HG02973 (cell line): ENCODE measurements around the gene PLAAT2.
"Not testable (repeated sequence)": the region's sequence is repeated elsewhere in the genome, so short reads cannot be mapped to it uniquely, and the experiment has no call there.

Experiments used
- ATAC-seq: cut with Tn5 transposase; IDR thresholded peaks from one replicate; pipeline ENCODE4 v1.9.1; 2021; ENCODE audit warnings: moderate library complexity; ENCODE audit not compliant: unreplicated experiment

The PLAAT2 gene

DNA sequence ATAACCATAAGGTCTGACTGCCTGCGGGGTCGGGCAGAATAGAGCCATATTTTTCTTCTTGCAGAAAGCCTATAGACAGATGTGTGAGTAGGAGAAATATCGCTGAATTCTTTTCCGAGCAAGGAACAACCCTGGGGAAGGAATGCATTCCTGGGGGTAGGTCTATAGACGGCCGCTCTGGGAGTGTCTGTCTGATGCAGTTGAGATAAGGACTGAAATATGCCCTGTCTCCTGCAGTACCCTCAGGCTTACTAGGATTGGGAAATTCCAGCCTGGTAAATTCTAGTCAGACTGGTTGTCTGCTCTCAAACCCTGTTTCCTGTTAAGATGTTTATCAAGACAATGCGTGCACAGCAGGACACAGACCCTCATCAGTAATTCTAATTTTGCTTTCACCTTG, 18.0 kb upstream of the PLAAT2 start:
- not testable (repeated sequence) for ATAC-seq

DNA sequence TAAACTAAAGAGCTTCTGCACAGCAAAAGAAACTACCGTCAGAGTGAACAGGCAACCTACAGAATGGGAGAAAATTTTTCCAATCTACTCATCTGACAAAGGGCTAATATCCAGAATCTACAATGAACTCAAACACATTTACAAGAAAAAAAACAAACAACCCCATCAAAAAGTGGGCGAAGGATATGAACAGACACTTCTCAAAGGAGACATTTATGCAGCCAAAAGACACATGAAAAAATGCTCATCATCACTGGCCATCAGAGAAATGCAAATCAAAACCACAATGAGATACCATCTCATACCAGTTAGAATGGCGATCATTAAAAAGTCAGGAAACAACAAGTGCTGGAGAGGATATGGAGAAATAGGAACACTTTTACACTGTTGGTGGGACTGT, 15.7 kb upstream of the PLAAT2 start:
- not testable (repeated sequence) for ATAC-seq

DNA sequence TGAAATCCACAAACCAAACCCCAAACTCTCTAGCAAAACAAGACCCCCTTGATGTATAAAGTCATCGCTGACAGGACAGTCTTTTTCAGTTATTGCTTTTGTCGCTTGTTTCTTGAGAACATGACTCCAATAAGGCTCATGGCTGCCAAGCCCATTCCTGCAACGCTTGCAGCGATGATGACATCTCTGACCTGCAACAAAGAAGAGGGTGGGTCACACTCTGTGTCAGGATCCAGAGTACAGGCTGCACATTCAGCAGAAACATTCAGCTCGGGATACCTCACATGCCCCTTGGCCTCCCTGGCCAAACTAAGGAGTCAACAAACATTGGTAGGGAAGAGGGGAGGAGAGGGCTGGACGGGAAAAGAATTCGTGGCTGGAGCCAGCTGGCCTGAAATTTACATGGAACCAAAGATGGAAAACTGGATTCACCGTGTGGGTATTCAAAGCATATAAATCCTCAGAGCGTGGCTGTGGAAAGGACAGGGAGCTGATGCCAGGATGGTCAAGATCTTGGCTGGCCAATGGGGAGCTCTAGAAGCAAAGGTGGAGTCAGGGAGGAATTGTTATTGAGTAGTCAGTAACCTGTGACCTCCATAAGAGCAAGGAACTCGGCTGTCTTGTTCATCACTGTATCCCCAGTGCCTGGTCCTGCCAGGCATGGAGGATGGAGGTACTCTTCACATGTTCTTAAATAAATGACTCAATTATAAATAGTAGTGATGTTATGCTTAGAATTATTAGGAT, 11.8 kb upstream of the PLAAT2 start:
- ATAC-seq = no peak

DNA sequence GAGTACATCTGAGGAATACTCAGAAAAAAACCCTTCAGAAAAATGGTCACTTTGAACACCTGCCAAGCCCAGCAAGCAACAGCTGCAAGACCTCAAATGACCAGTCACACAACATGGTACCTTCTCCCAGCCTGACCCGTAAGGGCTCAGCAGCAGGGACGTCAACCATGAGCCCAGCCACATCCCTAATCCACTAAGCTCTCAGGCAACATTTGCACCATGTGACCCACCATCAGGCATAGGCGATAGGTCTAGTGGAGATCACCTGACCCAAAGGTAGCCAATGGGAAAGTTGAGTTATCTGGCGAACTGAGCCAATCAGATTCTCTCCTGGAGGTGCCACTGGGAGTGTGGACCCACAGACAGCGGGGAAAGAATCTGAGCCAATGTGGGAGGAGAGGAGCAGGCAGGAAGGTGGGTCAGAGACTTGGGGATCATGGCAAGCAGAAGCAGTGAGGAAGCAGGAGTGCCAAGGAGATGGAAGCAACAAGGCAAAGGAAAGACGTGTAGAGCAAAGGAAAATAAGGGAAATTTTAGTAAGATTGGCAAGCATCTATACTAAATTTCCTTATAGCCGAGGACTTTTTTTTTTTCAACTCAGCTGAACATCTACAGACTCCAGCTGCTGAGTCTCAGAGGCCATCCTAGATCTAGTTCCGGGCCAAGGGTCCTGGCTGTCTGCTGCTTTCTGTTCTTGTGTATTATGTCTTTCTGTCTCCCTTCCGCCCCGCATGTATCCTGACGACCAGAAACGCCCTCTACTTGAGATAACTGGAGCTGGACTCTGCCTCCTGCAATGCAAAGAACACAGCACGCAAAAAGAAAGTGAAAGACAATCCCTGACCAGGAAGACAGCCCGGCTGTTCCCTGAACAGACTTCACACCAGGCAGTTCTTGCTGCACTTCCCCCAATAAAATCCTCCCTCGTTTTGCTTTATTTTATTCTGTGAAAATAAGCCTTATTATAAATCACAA, 11.0 kb upstream of the PLAAT2 start:
- ATAC-seq = peak; percentile 46

DNA sequence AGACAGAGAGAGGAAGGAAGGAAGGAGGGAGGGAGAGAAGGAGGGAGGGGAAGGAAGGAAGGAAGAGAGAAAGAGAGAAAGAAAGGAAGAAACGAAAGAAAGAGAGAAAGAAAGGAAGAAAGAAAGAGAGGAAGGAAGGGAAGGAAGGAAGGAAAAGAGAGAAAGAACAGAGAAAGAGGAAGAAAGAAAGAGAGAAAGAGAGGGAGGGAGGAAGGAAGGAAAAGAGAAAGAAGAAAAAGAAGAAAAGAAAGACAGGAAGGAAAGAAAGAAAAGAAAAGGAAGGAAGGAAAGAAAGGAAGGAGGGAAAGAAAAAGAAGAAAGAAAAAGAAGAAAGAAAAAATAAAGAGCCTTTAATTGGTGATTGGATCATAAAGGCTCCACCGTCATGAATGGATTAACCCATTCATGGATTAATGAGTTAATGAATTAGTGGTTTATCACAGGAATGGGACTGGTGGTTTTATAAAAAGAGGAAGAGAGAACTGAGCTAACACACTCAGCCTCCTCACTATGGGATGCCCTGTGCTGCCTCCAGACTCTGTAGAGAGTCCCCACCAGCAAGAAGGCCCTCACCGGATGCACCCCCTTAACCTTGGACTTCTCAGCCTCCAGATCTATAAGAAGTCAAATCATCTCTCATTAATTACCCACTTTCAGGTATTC, 9.0 kb upstream of the PLAAT2 start:
- ATAC-seq = no peak

DNA sequence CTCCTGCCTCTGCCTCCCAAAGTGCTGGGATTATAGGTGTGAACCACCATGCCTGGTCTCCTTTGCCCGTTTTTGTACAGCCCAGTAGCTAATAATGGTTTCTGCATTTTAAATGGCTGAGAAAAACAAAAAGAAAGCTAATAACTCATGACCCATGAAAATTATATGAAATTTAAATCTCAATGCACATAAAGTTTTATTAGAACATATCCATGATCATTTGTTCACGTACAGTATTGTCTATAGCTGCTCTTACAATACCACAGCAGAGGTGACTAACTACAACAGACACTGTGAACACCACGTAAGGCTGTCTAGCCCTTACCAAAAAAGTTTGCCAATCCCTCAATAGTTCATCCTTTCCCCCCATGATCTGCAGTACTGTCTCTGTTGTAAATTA, 6.4 kb upstream of the PLAAT2 start:
- ATAC-seq = no peak

DNA sequence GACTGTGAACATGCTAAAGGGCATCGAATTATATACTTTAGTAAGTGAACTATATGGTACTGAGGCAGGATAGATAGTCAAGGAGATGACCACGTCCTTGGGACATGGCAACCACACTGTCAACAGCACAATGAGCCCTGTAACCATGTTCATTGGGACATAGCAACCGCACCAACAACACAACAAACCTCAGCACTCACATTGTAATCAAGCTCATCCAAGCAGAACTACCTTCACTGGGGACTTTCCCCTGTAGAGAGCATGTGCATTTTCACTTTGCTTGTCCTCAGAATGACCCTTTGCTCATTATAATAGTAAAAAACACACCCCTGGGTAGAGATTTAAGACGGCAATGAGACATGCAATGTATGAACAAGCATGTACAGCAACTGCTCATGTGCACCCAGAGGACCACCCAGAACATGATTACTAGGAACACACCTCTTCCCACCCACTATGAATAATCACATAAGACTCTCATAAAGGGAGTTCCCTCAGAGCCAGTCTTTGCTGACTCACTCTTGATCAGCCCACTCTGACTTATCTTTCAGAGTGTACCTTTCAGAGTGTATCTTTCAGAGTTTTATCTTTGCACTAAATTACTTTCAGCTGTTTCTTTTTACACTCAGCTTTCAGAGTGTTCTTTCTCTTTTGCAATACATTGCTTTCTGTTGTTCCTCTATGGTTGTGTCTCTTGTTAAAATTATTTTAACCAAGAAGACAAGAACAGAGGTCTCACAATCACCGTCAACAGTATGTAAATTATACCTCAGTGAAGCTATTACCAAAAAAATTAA, 4.1 kb upstream of the PLAAT2 start:
- ATAC-seq = peak; percentile 79

DNA sequence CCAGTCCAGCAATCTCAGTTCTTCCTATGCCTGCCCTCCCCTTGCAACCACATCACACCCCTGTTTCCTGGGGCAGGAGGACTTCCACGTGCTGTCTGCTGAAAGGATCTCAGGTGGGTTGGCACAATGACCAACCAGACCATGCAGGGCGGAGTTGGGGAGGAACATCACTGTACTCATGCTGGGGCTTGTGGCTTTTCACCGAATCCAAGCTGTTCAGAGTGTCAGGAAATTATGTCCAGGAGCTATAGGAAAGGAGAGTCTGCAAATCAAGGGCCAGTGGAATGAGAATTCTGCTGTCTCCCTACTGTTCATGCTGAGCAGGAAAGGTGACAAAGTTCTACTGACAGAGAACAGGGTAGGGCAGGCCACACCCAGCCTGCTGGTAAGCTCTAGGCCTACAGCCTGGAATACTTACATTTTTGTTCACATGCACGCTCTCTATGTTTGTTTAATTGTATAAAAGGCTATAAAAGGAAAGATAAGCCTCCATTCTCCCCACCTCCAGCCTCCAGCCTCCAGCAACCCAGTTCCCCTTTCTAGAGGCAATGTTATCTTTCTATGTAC, 1.7 kb upstream of the PLAAT2 start:
- ATAC-seq = no peak

DNA sequence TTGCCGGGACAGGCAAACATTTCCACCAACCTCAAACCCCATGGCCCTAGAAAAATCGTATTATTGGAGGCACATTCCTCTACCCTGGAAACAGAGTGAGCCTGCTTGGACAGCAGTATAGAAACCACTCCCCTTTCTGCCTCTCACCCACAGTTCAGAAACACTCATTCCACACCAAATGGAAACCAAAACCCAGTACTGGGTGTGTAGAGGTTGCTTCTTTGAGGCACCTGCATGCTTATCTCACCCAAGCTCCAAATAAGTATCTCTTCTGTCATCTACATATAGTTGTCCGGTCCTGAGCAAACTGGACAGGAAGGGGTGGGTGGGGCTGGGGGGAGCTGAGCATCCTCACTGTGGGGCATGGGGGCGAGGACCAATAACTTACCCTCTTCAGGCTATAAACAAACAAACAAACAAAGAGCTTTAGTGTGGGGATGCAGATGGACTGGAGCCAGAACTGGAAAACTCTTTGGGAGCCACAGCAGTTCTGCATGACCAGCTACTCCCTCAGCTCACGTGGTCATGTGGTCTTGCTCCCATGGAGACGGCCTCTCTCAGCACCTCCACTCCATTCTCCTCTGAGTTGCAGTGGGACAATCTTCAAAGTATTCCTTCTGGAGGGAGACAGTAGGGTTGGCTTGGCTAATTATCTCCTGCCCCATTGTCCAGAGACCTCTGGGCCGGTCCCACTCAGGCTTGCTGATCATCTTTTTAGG, 1.0 kb upstream of the PLAAT2 start:
- ATAC-seq = peak; percentile 55

DNA sequence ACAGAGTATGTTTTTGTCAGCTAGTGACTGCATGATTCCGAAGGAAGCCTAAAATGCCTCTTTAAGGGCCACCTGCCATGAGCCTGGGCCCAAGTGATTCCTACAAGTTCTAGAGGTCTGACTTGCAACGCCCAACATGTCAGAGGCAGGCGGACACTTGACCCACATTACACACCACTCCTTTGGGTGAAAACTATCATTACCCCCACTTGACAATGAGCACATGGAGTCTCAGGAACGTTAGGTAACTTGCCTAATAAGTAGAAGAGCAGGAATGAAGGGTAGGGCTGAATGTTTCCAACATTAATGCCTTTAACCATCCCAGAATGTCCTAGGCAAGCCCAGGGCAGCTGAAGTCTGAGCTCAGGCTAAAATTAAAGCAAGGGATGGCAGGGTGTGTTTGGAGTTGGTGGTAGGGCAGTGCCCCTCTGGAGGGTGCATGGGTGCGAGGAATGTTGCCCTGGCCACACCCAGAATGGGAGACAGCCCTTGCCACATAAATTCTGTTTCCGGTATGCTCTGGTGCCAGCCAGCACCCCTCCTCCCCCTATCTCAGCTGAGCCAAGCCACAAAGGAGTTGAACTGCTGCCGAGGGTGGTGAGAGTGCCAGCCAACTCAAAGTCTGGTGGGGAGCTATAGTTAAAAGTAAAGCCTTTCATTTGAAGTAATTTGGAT, 2.5 kb downstream of the PLAAT2 start:
- ATAC-seq = no peak

DNA sequence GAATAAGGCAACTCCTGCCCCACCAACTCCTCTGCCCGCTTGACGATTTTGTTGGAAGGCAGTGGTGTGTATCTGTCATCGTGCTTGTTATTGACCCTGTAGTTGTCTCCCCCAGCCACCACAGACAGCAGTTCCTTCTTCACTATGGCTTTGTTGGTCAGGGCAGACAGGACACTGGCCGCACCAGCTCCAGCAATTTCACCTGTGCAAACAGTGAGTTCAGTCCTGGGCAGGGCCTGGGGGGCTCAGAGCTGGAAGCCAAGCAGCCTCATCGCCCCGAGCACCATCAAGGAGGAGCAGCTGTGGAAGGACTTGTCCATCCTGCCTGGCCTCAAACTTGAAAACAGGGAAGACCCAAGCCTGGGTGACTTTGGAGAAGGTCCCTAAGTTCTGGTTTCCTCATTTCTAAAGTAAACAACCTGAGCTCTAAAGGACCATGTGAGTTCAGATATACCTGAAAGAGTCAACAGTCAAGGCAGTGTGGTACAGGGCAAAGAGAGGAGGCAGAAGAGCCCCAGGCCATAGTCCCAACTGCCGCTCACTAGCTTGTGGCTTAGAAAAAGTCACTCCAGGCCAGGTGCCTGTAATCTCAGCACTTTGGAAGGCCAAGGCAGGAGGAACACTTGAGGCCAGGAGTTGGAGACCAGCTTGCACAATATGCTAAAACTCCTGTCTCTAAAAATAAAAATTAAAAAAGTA, 4.6 kb downstream of the PLAAT2 start:
- no peak for ATAC-seq

DNA sequence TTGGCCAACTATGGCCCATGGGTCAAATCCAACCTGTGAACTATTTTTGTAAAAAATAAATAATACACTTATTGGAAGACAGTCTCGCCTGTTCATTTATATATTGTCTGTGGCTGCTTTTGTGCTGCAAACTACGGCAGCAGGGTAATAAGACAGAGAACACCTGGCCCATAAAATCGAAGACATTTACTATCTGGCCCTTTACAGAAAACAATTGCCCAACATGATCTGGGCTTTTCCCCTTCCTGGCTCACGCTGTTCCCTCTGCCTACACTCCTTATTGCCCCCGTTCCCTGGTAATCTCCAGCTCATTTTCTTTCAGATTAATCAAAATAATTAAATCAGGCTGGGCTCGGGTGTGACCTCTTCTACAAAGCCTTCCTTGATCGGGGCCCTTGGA, 5.6 kb downstream of the PLAAT2 start:
- ATAC-seq = no peak

DNA sequence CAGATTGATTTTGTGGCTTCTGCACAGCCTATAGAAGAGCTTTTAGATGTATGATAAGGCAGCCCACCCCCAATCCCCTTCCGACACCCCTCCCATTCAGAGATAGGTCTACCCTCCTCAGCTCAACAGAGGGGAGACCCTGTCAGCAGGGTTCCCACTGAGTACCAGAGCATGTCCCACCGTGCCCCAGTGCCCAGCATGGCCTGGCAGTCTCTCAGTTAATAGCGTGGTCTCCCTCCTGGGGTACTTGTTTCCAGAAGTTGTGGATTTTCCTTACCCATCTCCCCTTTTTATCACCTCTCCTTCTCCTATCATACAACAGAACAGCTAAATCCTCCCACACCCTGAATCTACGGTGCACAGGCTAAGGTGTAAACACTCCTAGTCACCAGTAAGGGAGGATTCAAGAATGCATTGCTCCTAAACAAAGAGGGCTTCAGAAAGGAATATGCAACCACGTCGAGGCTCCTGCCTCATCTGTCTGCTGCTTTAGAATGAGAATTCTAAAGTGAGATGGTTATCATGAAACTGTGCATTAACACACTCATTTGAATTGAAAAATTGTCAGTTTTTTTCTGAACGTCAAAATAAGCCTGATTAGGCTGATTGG, 6.7 kb downstream of the PLAAT2 start:
- no peak for ATAC-seq

DNA sequence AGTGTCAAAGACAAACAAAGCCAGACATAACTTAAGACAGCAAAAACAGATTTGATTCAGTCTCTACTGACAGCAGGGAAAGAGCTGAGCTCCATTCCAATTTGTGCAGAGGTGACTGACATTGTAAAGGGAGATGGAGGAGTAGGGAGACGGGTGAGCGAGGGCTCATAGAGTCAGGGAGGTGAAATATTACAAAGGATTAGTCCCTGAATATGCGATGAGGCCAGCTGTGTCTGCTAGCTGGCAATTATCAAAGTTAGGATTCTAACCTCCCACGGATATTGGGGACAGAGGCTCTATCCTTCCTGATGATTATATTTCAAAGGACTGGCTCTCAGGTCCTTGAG, 8.3 kb downstream of the PLAAT2 start:
- no peak for ATAC-seq

DNA sequence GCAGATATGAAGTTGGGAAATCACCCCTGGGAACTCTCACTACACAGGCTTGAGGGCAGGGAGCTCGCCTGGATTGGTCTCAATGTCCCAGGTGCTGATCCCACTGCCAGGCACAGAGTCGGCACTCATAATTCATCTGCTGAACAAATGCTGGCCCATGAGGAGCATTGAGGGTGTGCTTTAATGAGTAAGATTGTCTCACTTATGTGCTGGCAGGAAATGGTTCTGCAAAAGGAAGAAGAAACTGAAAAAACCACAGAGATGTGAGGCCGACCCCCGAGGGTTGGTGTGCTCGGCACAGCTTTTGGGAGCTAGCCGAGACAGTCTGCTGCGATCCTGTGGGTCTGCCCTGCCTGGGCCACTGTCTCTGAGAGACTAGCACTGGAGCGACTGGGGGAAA, 9.4 kb downstream of the PLAAT2 start:
- ATAC-seq = peak; percentile 77

DNA sequence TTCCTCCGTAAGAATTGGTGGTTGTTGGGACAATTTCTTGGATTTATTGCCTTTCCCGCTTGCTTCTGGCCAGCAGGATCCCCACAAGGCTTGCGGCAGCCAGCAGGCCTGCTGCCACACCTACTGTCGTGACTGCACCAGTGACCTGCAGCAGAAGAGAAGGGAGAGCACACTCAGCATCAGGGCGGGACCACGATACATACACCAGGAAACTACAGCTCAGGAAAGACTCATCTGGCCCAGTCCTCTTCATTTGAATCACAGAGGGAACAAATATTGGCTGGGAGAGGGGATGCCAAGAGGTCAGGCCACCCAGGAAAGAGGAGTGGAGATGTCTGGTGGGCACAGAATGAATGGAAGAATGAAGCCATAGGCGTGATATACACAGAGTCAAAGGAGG, 10.3 kb downstream of the PLAAT2 start:
- ATAC-seq = no peak

DNA sequence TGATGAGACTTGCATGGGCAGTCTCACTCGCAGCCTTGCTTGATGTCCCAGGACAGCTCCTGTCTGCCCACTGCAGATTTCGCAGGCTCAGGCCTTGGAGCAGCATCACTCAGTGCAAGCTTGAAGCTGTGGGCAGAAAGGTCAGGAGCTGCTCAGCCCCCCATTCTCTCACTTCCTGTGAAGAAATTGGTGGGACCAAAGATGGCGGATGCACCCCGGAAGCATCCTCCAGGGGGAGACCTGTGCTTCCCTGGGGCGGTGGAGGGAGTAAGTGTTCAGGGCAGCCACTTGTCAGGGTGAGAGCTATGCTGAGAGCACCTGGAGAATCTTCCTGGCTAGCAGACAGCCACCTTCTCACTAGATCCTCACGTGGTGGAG, 11.3 kb downstream of the PLAAT2 start:
- ATAC-seq = no peak
